PC-3 (cell line): ENCODE measurements around the gene SYNE1. TPM values are rescaled to one million over a fixed set of nuclear protein-coding genes. Genes with fewer than 3 reads are reported as not detected.

Experiments used
- ATAC-seq: fragments of 200-7000 bp; cut with Tn5 transposase; 2 replicates; pipeline ENCODE4 v1.9.1; 2020; ENCODE audit warnings: mild to moderate bottlenecking, moderate library complexity
- BruUV-seq: library from RNA; stranded (reverse); fragments of 400-500 nt; replicated peaks from 2 replicates; lab custom pipeline; 2021; lab: Mats Ljungman, UMichigan
- CTCF ChIA-PET: fragments of 300-600 bp; sonication (Branson Sonifier 250); formaldehyde crosslinking; loops from one replicate; lab custom pipeline; 2022; ENCODE audit warnings: antibody characterized with exemption; lab: Charles Lee
- POLR2A ChIA-PET: fragments of 300-600 bp; sonication (Branson Sonifier 250); formaldehyde crosslinking; loops from one replicate; lab custom pipeline; 2022; ENCODE audit warnings: antibody characterized with exemption; ENCODE audit not compliant: unreplicated experiment; lab: Charles Lee
- DNase-seq: peaks from one replicate; pipeline ENCODE4 v3.0.0-alpha.2; 2015
- H2AFZ ChIP-seq: fragments of 300-600 bp; sonication (generic); 2 replicates; pipeline ENCODE4 v1.6.0; 2016; ENCODE audit warnings: antibody characterized with exemption, low read length
- H3F3A ChIP-seq: fragments of 300-600 bp; sonication (generic); one replicate; pipeline ENCODE4 v1.6.0; 2017; ENCODE audit warnings: antibody characterized with exemption, low read length, control low read depth, mild to moderate bottlenecking; ENCODE audit not compliant: unreplicated experiment
- H3K27ac ChIP-seq: fragments of 300-600 bp; sonication (generic); 2 replicates; pipeline ENCODE4 v1.5.1; 2016; ENCODE audit warnings: mild to moderate bottlenecking, low read length
- H3K27me3 ChIP-seq: fragments of 300-600 bp; sonication (generic); 2 replicates; pipeline ENCODE4 v1.6.1; 2016; ENCODE audit warnings: low read length, mixed read lengths
- H3K36me3 ChIP-seq: fragments of 300-600 bp; sonication (generic); 2 replicates; pipeline ENCODE4 v1.6.1; 2016; ENCODE audit warnings: low read depth, mixed run types, low read length, mixed read lengths
- H3K4me1 ChIP-seq: fragments of 300-600 bp; sonication (generic); 2 replicates; pipeline ENCODE4 v1.5.1; 2016; ENCODE audit warnings: low read length; ENCODE audit not compliant: insufficient read depth
- H3K4me2 ChIP-seq: fragments of 300-600 bp; sonication (generic); 2 replicates; pipeline ENCODE4 v1.6.0; 2016; ENCODE audit warnings: low read length
- H3K4me3 ChIP-seq: fragments of 300-600 bp; sonication (generic); 2 replicates; pipeline ENCODE4 v1.5.1; 2016; ENCODE audit warnings: mild to moderate bottlenecking, low read length, mixed read lengths
- H3K79me2 ChIP-seq: fragments of 300-600 bp; sonication (generic); 2 replicates; pipeline ENCODE4 v1.6.1; 2017; ENCODE audit warnings: low read length, mixed read lengths
- H3K9ac ChIP-seq: fragments of 300-600 bp; sonication (generic); 2 replicates; pipeline ENCODE4 v1.6.0; 2016; ENCODE audit warnings: mild to moderate bottlenecking, low read length
- H3K9me2 ChIP-seq: fragments of 300-600 bp; sonication (generic); replicated peaks from 2 replicates; pipeline ENCODE4 v1.6.1; 2016; ENCODE audit warnings: mixed run types, low read length, mixed read lengths
- H3K9me3 ChIP-seq: fragments of 300-600 bp; sonication (generic); 2 replicates; pipeline ENCODE4 v1.6.1; 2016; ENCODE audit warnings: low read length, mixed read lengths
- H4K20me1 ChIP-seq: fragments of 300-600 bp; sonication (generic); 2 replicates; pipeline ENCODE4 v1.6.1; 2016; ENCODE audit warnings: low read length, mixed read lengths
- CTCF ChIP-seq: fragments of 300-600 bp; sonication (generic); conservative IDR thresholded peaks from 2 replicates; pipeline ENCODE4 v1.5.1; 2017; ENCODE audit warnings: antibody characterized with exemption, low read depth, mild to moderate bottlenecking, low read length
- EZH2 ChIP-seq: fragments of 300-600 bp; sonication (generic); IDR thresholded peaks from one replicate; pipeline ENCODE4 v1.6.1; 2017; ENCODE audit warnings: antibody characterized with exemption, mild to moderate bottlenecking, low read length; ENCODE audit not compliant: unreplicated experiment
- EZH2phosphoT487 ChIP-seq: fragments of 300-600 bp; sonication (generic); IDR thresholded peaks from 2 replicates; pipeline ENCODE4 v1.6.1; 2018; ENCODE audit warnings: mild to moderate bottlenecking, antibody characterized with exemption, low read length, borderline replicate concordance
- intact Hi-C: fragments of 100-400 bp; cut with micrococcal nuclease; formaldehyde crosslinking; loops from 2 replicates; pipeline ENCODE4 v1.9.0; 2023
- total RNA-seq: library from RNA; depleted of rRNA; stranded (reverse); fragments of >200 nt; gene quantifications from 2 replicates; pipeline ENCODE4 v1.2.3, GENCODE V29; 2014

SYNE1 gene
- total RNA-seq, 1 experiment from 2014 or later = 16.7 TPM

GRCh38 chr6:152575621-152576150 lies 61.5 kb downstream of the SYNE1 start:
- no peak overlapping the region for H3K27ac ChIP-seq
- no peak overlapping the region for H3K9ac ChIP-seq
- H3K9me3 ChIP-seq = no peaks in the 10 kb centered on the region
- DNase-seq (no peak), ATAC-seq (no peak)
- no peak overlapping the region for H3K4me2 ChIP-seq
- no peaks in the 10 kb centered on the region for H3K9me2 ChIP-seq
- H3K4me3 ChIP-seq = no peak overlapping the region
- no TSS peak for BruUV-seq
- POLR2A ChIA-PET = no interaction called here
- H3K27me3 ChIP-seq = peaks cover 56% of the 10 kb centered on the region
- TF ChIP-seq CTCF (no peak), EZH2 (no peak), EZH2phosphoT487 (no peak)
- no peaks in the 10 kb centered on the region for H3K79me2 ChIP-seq
- H3F3A ChIP-seq = no peaks in the 10 kb centered on the region
- no peak overlapping the region for H2AFZ ChIP-seq
- no peaks in the 10 kb centered on the region for H3K36me3 ChIP-seq
- no peaks in the 10 kb centered on the region for H4K20me1 ChIP-seq
- CTCF ChIA-PET = no interaction called here
- H3K4me1 ChIP-seq = no peaks in the 10 kb centered on the region
- intact Hi-C loops = no loop called here

- DNase-seq = no peak
- H3K79me2 ChIP-seq = no peaks in the 10 kb centered on the region
- no peak overlapping the region for H3K9ac ChIP-seq
- H4K20me1 ChIP-seq = no peaks in the 10 kb centered on the region
- no TSS peak for BruUV-seq
- no peaks in the 10 kb centered on the region for H3K4me1 ChIP-seq
- no peak overlapping the region for H3K4me2 ChIP-seq
- peaks cover 58% of the 10 kb centered on the region for H3K27me3 ChIP-seq
- H3K27ac ChIP-seq = no peak overlapping the region
- no peak overlapping the region for H3K4me3 ChIP-seq
- H3K9me2 ChIP-seq = no peaks in the 10 kb centered on the region
- no peak overlapping the region for H2AFZ ChIP-seq
- no peaks in the 10 kb centered on the region for H3K9me3 ChIP-seq
- intact Hi-C loops = no loop called here
- TF ChIP-seq CTCF = no peak
- no peak for TF ChIP-seq EZH2
- no peak for TF ChIP-seq EZH2phosphoT487
- no peak for ATAC-seq
- H3F3A ChIP-seq = no peaks in the 10 kb centered on the region
- ChIA-PET CTCF (no interaction called here), POLR2A (no interaction called here)
- H3K36me3 ChIP-seq = no peaks in the 10 kb centered on the region
These were observed 62.0 kb downstream of the SYNE1 start for GRCh38 chr6:152575161-152575560.

GRCh38 chr6:152573762-152574161 lies 63.4 kb downstream of the SYNE1 start:
- H3K9ac ChIP-seq = no peak overlapping the region
- POLR2A ChIA-PET = no interaction called here
- H3K27ac ChIP-seq = no peak overlapping the region
- DNase-seq (no peak), ATAC-seq (no peak)
- H3K9me2 ChIP-seq = no peaks in the 10 kb centered on the region
- CTCF ChIA-PET = no interaction called here
- peaks cover 59% of the 10 kb centered on the region for H3K27me3 ChIP-seq
- H3K36me3 ChIP-seq = no peaks in the 10 kb centered on the region
- no peaks in the 10 kb centered on the region for H3K4me1 ChIP-seq
- H4K20me1 ChIP-seq = no peaks in the 10 kb centered on the region
- intact Hi-C loops = no loop called here
- no peak overlapping the region for H2AFZ ChIP-seq
- H3K4me3 ChIP-seq = no peak overlapping the region
- H3K9me3 ChIP-seq = no peaks in the 10 kb centered on the region
- H3F3A ChIP-seq = no peaks in the 10 kb centered on the region
- no peak overlapping the region for H3K4me2 ChIP-seq
- no TSS peak for BruUV-seq
- TF ChIP-seq EZH2 (no peak), EZH2phosphoT487 (no peak), CTCF (no peak)
- H3K79me2 ChIP-seq = no peaks in the 10 kb centered on the region
